ENCODE results near the gene CIITA.

DNA sequence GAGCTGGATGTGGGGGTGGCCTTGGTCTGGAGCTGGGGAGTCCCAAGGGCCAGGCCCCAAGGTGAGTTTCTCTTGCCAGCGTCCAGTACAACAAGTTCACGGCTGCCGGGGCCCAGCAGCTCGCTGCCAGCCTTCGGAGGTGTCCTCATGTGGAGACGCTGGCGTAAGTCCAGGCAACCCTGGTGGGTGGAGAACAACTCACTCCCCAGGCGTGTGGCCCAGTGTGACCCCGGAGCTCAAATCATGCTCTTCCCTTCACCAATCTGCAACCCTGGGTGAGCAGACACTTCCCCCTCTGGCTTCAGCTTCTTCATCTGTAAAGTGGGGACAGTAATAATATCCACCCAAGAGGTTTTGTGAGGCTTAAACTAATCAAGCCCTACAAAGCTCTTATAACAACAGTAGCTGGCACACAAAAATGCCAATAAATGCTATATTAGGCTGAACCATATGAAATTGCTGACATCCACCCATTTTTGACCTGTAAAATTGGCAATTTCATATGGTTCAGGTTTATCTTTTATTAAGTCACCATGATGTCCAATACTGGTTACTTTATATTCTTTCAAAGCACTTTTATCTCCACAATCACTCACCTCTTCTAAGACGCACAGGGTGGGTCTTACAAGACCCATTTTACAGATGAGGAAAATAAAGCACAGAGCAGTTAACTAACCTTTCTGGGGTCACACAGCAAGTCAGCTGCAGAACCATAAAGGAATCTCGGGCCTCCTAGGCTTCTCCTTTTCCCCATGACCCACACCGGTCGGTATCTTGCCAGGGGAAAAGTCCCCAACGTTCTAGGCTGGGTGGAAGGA lies 45.5 kb downstream of the CIITA start:
- TF ChIP-seq, protein P1, sequence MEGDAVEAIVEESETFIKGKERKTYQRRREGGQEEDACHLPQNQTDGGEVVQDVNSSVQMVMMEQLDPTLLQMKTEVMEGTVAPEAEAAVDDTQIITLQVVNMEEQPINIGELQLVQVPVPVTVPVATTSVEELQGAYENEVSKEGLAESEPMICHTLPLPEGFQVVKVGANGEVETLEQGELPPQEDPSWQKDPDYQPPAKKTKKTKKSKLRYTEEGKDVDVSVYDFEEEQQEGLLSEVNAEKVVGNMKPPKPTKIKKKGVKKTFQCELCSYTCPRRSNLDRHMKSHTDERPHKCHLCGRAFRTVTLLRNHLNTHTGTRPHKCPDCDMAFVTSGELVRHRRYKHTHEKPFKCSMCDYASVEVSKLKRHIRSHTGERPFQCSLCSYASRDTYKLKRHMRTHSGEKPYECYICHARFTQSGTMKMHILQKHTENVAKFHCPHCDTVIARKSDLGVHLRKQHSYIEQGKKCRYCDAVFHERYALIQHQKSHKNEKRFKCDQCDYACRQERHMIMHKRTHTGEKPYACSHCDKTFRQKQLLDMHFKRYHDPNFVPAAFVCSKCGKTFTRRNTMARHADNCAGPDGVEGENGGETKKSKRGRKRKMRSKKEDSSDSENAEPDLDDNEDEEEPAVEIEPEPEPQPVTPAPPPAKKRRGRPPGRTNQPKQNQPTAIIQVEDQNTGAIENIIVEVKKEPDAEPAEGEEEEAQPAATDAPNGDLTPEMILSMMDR (IDR thresholded peaks at IDR 0.05) = no peak
- TF ChIP-seq POLR2A (IDR thresholded peaks at IDR 0.05) (no peak), POLR2AphosphoS5 (IDR thresholded peaks at IDR 0.05) (no peak)
